HepG2 (cell line): ENCODE measurements around the gene TMEM97. TPM values are rescaled to one million over a fixed set of nuclear protein-coding genes. Genes with fewer than 3 reads are reported as not detected.
A peak's percentile ranks its signal among the peaks of the same experiment; 100 is the strongest.

ENCODE experiments used
- CEBPG ChIP-seq: IDR thresholded peaks from 2 replicates; pipeline ENCODE4 v1.6.1; 2016
- FLYWCH1 ChIP-seq: sonication (generic); formaldehyde crosslinking; IDR thresholded peaks from 2 replicates; pipeline ENCODE4 v1.8.1; 2023; ENCODE audit warnings: mild to moderate bottlenecking, missing genetic modification reagents
- GATAD1 ChIP-seq: IDR thresholded peaks from 2 replicates; pipeline ENCODE4 v1.6.1; 2016; ENCODE audit warnings: missing genetic modification reagents, missing compliant biosample characterization
- GTF2F1 ChIP-seq: fragments of 150-350 bp; IDR thresholded peaks from 2 replicates; pipeline ENCODE4 v1.6.1; 2014; ENCODE audit warnings: low read length
- HMG20A ChIP-seq: IDR thresholded peaks from 2 replicates; pipeline ENCODE4 v1.6.1; 2016; ENCODE audit warnings: borderline replicate concordance
- HOXA7 ChIP-seq: sonication (generic); formaldehyde crosslinking; IDR thresholded peaks from 2 replicates; pipeline ENCODE4 v1.8.1; 2022; ENCODE audit warnings: mild to moderate bottlenecking, missing genetic modification reagents, moderate library complexity
- IKZF4 ChIP-seq: sonication (generic); formaldehyde crosslinking; IDR thresholded peaks from 2 replicates; pipeline ENCODE4 v1.5.1; 2020; ENCODE audit warnings: borderline replicate concordance, mild to moderate bottlenecking, low read depth, missing genetic modification reagents; ENCODE audit errors: not compliant biosample characterization
- KAT2B ChIP-seq: fragments of 150-350 bp; IDR thresholded peaks from 2 replicates; pipeline ENCODE4 v1.6.1; 2014; ENCODE audit warnings: low read depth, low read length, borderline replicate concordance
- NR1H2 ChIP-seq: sonication (generic); formaldehyde crosslinking; IDR thresholded peaks from 2 replicates; pipeline ENCODE4 v1.8.1; 2022; ENCODE audit warnings: low read depth, missing genetic modification reagents, borderline replicate concordance
- SIN3B ChIP-seq: fragments of 150-350 bp; IDR thresholded peaks from 2 replicates; pipeline ENCODE4 v1.6.1; 2014; ENCODE audit warnings: low read length
- SP4 ChIP-seq: sonication (generic); formaldehyde crosslinking; IDR thresholded peaks from 2 replicates; pipeline ENCODE4 v1.8.1; 2023; ENCODE audit warnings: mild to moderate bottlenecking, missing genetic modification reagents
- TARDBP ChIP-seq: sonication (generic); formaldehyde crosslinking; IDR thresholded peaks from 2 replicates; pipeline ENCODE4 v1.8.0; 2022; ENCODE audit warnings: mild to moderate bottlenecking, missing genetic modification reagents
- U2AF2 ChIP-seq: fragments of 200-400 bp; formaldehyde crosslinking; IDR thresholded peaks from 2 replicates; pipeline ENCODE4 v1.6.1; 2017; ENCODE audit warnings: low read depth, mild to moderate bottlenecking, low read length
- YEATS2 ChIP-seq: sonication (generic); formaldehyde crosslinking; IDR thresholded peaks from 2 replicates; pipeline ENCODE4 v1.4.0; 2020; ENCODE audit warnings: missing genetic modification reagents, borderline replicate concordance
- ZFP37 ChIP-seq: sonication (generic); formaldehyde crosslinking; IDR thresholded peaks from 2 replicates; pipeline ENCODE4 v1.4.0; 2020; ENCODE audit warnings: missing genetic modification reagents, borderline replicate concordance
- ZNF205 ChIP-seq: IDR thresholded peaks from 2 replicates; pipeline ENCODE4 v1.6.1; 2018; ENCODE audit warnings: missing biosample characterization, missing genetic modification reagents
- ZNF329 ChIP-seq: sonication (generic); formaldehyde crosslinking; IDR thresholded peaks from 2 replicates; pipeline ENCODE4 v1.9.0; 2021; ENCODE audit warnings: low read depth, mild to moderate bottlenecking, missing genetic modification reagents
- ZNF431 ChIP-seq: sonication (generic); formaldehyde crosslinking; IDR thresholded peaks from 2 replicates; pipeline ENCODE4 v1.9.0; 2022; ENCODE audit warnings: missing genetic modification reagents, low read depth, mild to moderate bottlenecking, borderline replicate concordance
- ZNF460 ChIP-seq: sonication (generic); formaldehyde crosslinking; IDR thresholded peaks from 2 replicates; pipeline ENCODE4 v1.5.1; 2020; ENCODE audit warnings: missing genetic modification reagents, mild to moderate bottlenecking, borderline replicate concordance
- ZNF510 ChIP-seq: sonication (generic); formaldehyde crosslinking; IDR thresholded peaks from 2 replicates; pipeline ENCODE4 v1.4.0; 2020; ENCODE audit warnings: low read depth, mild to moderate bottlenecking, missing genetic modification reagents
- ZSCAN20 ChIP-seq: sonication (generic); formaldehyde crosslinking; IDR thresholded peaks from 2 replicates; pipeline ENCODE4 v1.4.0; 2020; ENCODE audit warnings: missing genetic modification reagents, mild to moderate bottlenecking, borderline replicate concordance
- polyA plus RNA-seq, 8 experiments: library from polyadenylated mRNA; depleted of rRNA in 3 of 8; stranded (reverse) in 7 of 8; unstranded in 1 of 8; fragments of >200 nt; fragmentation: Illumina TruSeq in 4 of 8; extraction: Trizol in 4 of 8; gene quantifications; 2 replicates each; pipeline versions ENCODE4 v1.2.1 to v1.2.3, GENCODE V29; 2011 to 2016; ENCODE audit warnings: low read depth in 4 of 8, missing spikeins in 1 of 8, mixed read lengths in 1 of 8; ENCODE audit not compliant: insufficient read depth in 1 of 8
- total RNA-seq, 5 experiments: library from RNA; depleted of rRNA; stranded (reverse); fragments of >200 nt; fragmentation: Illumina TruSeq; extraction: Trizol; gene quantifications; 2 replicates each; pipeline ENCODE4 v1.2.3, GENCODE V29; 2016; ENCODE audit warnings: low read depth in 1 of 5
- TF ChIP-seq, protein P1 (sequence below): sonication (generic); formaldehyde crosslinking; IDR thresholded peaks from 2 replicates; pipeline ENCODE4 v1.4.0; 2020; ENCODE audit warnings: missing genetic modification reagents, borderline replicate concordance
- TF ChIP-seq, protein P2 (sequence below): sonication (generic); formaldehyde crosslinking; IDR thresholded peaks from 2 replicates; pipeline ENCODE4 v1.5.0; 2020; ENCODE audit warnings: mild to moderate bottlenecking, missing genetic modification reagents, moderate library complexity
- TF ChIP-seq, protein P3 (sequence below): sonication (generic); formaldehyde crosslinking; IDR thresholded peaks from 2 replicates; pipeline ENCODE4 v1.4.0; 2020; ENCODE audit warnings: missing genetic modification reagents, borderline replicate concordance

TMEM97 gene
- total and polyA plus RNA-seq, 2 of the 13 experiments (the other 11 are each of a cell fraction or from before 2014, with no cell fraction given): 69.6 to 137 TPM

DNA sequence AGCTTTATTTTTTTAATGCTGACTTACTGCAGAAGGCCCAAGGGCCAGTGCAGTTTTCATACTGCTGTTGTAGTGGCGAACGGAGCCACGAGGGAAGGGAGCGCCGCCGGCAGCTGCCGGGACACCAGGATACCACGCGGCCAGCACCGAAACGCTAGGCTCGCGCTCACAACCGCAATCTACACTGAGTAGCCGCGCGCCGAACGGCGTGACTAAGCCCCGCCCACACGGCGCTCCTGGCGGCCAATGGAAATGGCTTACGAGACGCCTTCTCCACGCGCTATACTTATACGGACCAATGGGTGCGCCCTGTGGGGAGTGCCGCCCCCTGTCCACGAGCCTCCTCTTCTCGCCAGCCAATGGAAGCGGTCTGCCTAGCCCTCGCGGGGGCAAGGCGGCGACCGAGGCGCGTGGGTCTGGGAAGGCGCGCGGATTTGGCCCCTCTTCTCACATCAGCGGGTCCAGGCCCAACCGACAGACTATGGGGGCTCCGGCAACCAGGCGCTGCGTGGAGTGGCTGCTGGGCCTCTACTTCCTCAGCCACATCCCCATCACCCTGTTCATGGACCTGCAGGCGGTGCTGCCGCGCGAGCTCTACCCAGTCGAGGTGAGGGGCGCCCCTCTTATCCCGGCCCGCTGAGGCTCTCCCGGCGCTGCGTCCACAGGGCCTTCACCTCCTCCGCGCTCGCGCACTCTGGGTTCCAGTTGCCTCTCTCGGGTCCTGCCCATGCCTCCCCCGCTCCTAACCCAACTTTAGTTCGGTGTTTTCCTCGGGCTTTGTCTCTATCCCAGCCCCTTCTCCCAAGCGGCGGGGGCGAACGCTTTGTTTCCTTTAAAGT is at the start of gene TMEM97 (continued):
- TF ChIP-seq, protein P1, sequence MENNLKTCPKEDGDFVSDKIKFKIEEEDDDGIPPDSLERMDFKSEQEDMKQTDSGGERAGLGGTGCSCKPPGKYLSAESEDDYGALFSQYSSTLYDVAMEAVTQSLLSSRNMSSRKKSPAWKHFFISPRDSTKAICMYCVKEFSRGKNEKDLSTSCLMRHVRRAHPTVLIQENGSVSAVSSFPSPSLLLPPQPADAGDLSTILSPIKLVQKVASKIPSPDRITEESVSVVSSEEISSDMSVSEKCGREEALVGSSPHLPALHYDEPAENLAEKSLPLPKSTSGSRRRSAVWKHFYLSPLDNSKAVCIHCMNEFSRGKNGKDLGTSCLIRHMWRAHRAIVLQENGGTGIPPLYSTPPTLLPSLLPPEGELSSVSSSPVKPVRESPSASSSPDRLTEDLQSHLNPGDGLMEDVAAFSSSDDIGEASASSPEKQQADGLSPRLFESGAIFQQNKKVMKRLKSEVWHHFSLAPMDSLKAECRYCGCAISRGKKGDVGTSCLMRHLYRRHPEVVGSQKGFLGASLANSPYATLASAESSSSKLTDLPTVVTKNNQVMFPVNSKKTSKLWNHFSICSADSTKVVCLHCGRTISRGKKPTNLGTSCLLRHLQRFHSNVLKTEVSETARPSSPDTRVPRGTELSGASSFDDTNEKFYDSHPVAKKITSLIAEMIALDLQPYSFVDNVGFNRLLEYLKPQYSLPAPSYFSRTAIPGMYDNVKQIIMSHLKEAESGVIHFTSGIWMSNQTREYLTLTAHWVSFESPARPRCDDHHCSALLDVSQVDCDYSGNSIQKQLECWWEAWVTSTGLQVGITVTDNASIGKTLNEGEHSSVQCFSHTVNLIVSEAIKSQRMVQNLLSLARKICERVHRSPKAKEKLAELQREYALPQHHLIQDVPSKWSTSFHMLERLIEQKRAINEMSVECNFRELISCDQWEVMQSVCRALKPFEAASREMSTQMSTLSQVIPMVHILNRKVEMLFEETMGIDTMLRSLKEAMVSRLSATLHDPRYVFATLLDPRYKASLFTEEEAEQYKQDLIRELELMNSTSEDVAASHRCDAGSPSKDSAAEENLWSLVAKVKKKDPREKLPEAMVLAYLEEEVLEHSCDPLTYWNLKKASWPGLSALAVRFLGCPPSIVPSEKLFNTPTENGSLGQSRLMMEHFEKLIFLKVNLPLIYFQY: no peak
- TF ChIP-seq CEBPG (CRISPR knock-in tag): peak; percentile 27; the same call in 1 of the 2 replicates
- no peak for TF ChIP-seq ZNF431
- TF ChIP-seq, protein P2, sequence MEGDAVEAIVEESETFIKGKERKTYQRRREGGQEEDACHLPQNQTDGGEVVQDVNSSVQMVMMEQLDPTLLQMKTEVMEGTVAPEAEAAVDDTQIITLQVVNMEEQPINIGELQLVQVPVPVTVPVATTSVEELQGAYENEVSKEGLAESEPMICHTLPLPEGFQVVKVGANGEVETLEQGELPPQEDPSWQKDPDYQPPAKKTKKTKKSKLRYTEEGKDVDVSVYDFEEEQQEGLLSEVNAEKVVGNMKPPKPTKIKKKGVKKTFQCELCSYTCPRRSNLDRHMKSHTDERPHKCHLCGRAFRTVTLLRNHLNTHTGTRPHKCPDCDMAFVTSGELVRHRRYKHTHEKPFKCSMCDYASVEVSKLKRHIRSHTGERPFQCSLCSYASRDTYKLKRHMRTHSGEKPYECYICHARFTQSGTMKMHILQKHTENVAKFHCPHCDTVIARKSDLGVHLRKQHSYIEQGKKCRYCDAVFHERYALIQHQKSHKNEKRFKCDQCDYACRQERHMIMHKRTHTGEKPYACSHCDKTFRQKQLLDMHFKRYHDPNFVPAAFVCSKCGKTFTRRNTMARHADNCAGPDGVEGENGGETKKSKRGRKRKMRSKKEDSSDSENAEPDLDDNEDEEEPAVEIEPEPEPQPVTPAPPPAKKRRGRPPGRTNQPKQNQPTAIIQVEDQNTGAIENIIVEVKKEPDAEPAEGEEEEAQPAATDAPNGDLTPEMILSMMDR (CRISPR knock-in tag): peak; percentile 51
- TF ChIP-seq HOXA7 (CRISPR knock-in tag): no peak
- peak; percentile 82 for TF ChIP-seq GATAD1 (CRISPR knock-in tag)
- no peak for TF ChIP-seq HMG20A (CRISPR knock-in tag)
- peak; percentile 79; the same call in 1 of the 2 replicates for TF ChIP-seq ZNF329
- TF ChIP-seq ZSCAN20 (CRISPR knock-in tag): 0 out of 2 replicates have a peak, but pooled peaks have one; percentile 52
- no peak for TF ChIP-seq IKZF4 (CRISPR knock-in tag)
- peak; percentile 92 for TF ChIP-seq SP4 (CRISPR knock-in tag)
- TF ChIP-seq ZNF460 (CRISPR knock-in tag): no peak
- no peak for TF ChIP-seq U2AF2
- TF ChIP-seq, protein P3, sequence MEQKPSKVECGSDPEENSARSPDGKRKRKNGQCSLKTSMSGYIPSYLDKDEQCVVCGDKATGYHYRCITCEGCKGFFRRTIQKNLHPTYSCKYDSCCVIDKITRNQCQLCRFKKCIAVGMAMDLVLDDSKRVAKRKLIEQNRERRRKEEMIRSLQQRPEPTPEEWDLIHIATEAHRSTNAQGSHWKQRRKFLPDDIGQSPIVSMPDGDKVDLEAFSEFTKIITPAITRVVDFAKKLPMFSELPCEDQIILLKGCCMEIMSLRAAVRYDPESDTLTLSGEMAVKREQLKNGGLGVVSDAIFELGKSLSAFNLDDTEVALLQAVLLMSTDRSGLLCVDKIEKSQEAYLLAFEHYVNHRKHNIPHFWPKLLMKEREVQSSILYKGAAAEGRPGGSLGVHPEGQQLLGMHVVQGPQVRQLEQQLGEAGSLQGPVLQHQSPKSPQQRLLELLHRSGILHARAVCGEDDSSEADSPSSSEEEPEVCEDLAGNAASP: no peak
- 0 out of 2 replicates have a peak, but pooled peaks have one; percentile 67 for TF ChIP-seq ZNF510 (CRISPR knock-in tag)
- no peak for TF ChIP-seq ZFP37 (CRISPR knock-in tag)
- no peak for TF ChIP-seq KAT2B
- no peak for TF ChIP-seq SIN3B
- peak; percentile 77 for TF ChIP-seq TARDBP (CRISPR knock-in tag)
- 0 out of 2 replicates have a peak, but pooled peaks have one; percentile 32 for TF ChIP-seq YEATS2
- TF ChIP-seq NR1H2: no peak
- TF ChIP-seq FLYWCH1 (CRISPR knock-in tag): no peak; the same call in 1 of the 2 replicates
- TF ChIP-seq ZNF205 (CRISPR knock-in tag): no peak; the same call in 1 of the 2 replicates
- no peak for TF ChIP-seq GTF2F1
